ACHN (cell line): ENCODE data around the gene ORMDL2.
"Not testable (repeated sequence)": the region's sequence is repeated elsewhere in the genome, so short reads cannot be mapped to it uniquely, and the experiment has no call there.

Experiments used
- DNase-seq: peaks from one replicate; pipeline ENCODE4 v3.0.0-alpha.2; 2015
- in situ Hi-C: cut with HindIII; loops from 2 replicates; pipeline ENCODE4 v1.10.0; 2017; ENCODE audit warnings: low sequenced_read_pairs, low pct_ligation_motif_present, low pct_unique_long_range_greater_than_20kb

The ORMDL2 gene

GRCh38 chr12:55847033-55847432, 29.2 kb downstream of the ORMDL2 start:
- in situ Hi-C loops, result no loop called here

GRCh38 chr12:55847603-55848291, 29.9 kb downstream of the ORMDL2 start:
- DNase-seq, result no peak
- in situ Hi-C loops, result no loop called here

More at GRCh38 chr12:55847033-55847432, 29.2 kb downstream of the ORMDL2 start:
- DNase-seq, result no peak

- DNase-seq, result no peak
- in situ Hi-C loops, result no loop called here
Measured at GRCh38 chr12:55849616-55850343, 31.9 kb downstream of the ORMDL2 start.

GRCh38 chr12:55850401-55850800, 32.6 kb downstream of the ORMDL2 start:
- in situ Hi-C loops, result no loop called here
- DNase-seq, result no peak

- DNase-seq, result no peak
- in situ Hi-C loops, result no loop called here
Measured at GRCh38 chr12:55850893-55851292, 33.1 kb downstream of the ORMDL2 start.

GRCh38 chr12:55852740-55853139, 34.9 kb downstream of the ORMDL2 start:
- in situ Hi-C loops, result no loop called here
- DNase-seq, result no peak

- DNase-seq, result no peak
- in situ Hi-C loops, result no loop called here
Measured at GRCh38 chr12:55861396-55861795, 43.6 kb downstream of the ORMDL2 start.

GRCh38 chr12:55861871-55862270, 44.0 kb downstream of the ORMDL2 start:
- in situ Hi-C loops, result no loop called here
- no peak for DNase-seq

GRCh38 chr12:55862286-55862685, 44.4 kb downstream of the ORMDL2 start:
- no peak for DNase-seq
- in situ Hi-C loops, result no loop called here

GRCh38 chr12:55862931-55863330, 45.1 kb downstream of the ORMDL2 start:
- DNase-seq, in situ Hi-C loops: not testable (repeated sequence)

- no peak for DNase-seq
- in situ Hi-C loops, result no loop called here
Measured at GRCh38 chr12:55865327-55865726, 47.5 kb downstream of the ORMDL2 start.

- in situ Hi-C loops, DNase-seq: not testable (repeated sequence)
Measured at GRCh38 chr12:55866454-55867004, 48.7 kb downstream of the ORMDL2 start.
